Neuronal stem cell (in vitro differentiated cells): ENCODE measurements around the gene BROX.

Experiments used
- DNase-seq: peaks from one replicate; pipeline ENCODE4 v3.0.0-alpha.2; 2013; ENCODE audit warnings: low spot score
- H2AFZ ChIP-seq: one replicate; pipeline ENCODE4 v1.6.1; 2013; ENCODE audit warnings: mild to moderate bottlenecking, low read length, inconsistent platforms
- H2AK5ac ChIP-seq: 2 replicates; pipeline ENCODE4 v1.6.1; 2013; ENCODE audit warnings: low read depth, mild to moderate bottlenecking, inconsistent platforms, low read length, moderate library complexity, mixed read lengths
- H2BK120ac ChIP-seq: 2 replicates; pipeline ENCODE4 v1.6.1; 2013; ENCODE audit warnings: low read depth, mild to moderate bottlenecking, inconsistent platforms, low read length, moderate library complexity, mixed read lengths
- H2BK12ac ChIP-seq: one replicate; pipeline ENCODE4 v1.6.1; 2013; ENCODE audit warnings: low read length, inconsistent platforms
- H2BK15ac ChIP-seq: 2 replicates; pipeline ENCODE4 v1.6.1; 2013; ENCODE audit warnings: mild to moderate bottlenecking, low read length, inconsistent platforms, mixed read lengths
- H2BK5ac ChIP-seq: one replicate; pipeline ENCODE4 v1.6.1; 2013; ENCODE audit warnings: inconsistent platforms, mild to moderate bottlenecking, low read length, moderate library complexity
- H3K14ac ChIP-seq: one replicate; pipeline ENCODE4 v1.6.1; 2013; ENCODE audit warnings: low read length, inconsistent platforms
- H3K18ac ChIP-seq: 2 replicates; pipeline ENCODE4 v1.6.1; 2013; ENCODE audit warnings: low read length, inconsistent platforms
- H3K23ac ChIP-seq: 2 replicates; pipeline ENCODE4 v1.6.1; 2013; ENCODE audit warnings: low read depth, mild to moderate bottlenecking, mixed read lengths, low read length, inconsistent platforms; ENCODE audit not compliant: poor library complexity
- H3K27ac ChIP-seq: replicated peaks from 3 replicates; pipeline ENCODE4 v1.5.1; 2013; ENCODE audit warnings: low read length, inconsistent platforms
- H3K27me3 ChIP-seq, 3 experiments: 2 replicates each; pipeline ENCODE4 v1.6.1; 2013; ENCODE audit warnings: low read length in 3 of 3, mild to moderate bottlenecking in 2 of 3, inconsistent platforms in 1 of 3, low read depth in 1 of 3, mixed read lengths in 1 of 3, moderate library complexity in 1 of 3; ENCODE audit not compliant: control insufficient read depth in 3 of 3, insufficient read depth in 3 of 3
- H3K36me3 ChIP-seq, 2 donors: replicated peaks in 1 of 2; 2 replicates each; pipeline ENCODE4 v1.6.1; 2013; ENCODE audit warnings: low read length in 2 of 2; ENCODE audit not compliant: control insufficient read depth in 2 of 2, insufficient read depth in 2 of 2
- H3K4ac ChIP-seq: 2 replicates; pipeline ENCODE4 v1.6.1; 2013; ENCODE audit warnings: inconsistent platforms, mild to moderate bottlenecking, low read length, moderate library complexity
- H3K4me1 ChIP-seq, 2 donors: 1 replicate in 1 of 2; 2 replicates in 1 of 2; pipeline ENCODE4 v1.6.1; 2013; ENCODE audit warnings: low read length in 2 of 2, low read depth in 1 of 2; ENCODE audit not compliant: control insufficient read depth in 2 of 2, insufficient read depth in 1 of 2
- H3K4me2 ChIP-seq: one replicate; pipeline ENCODE4 v1.6.1; 2013; ENCODE audit warnings: mild to moderate bottlenecking, low read length, inconsistent platforms; ENCODE audit not compliant: insufficient read depth, poor library complexity, severe bottlenecking
- H3K4me3 ChIP-seq, 2 donors: 2 replicates each; pipeline ENCODE4 v1.5.1; 2013; ENCODE audit warnings: low read length in 2 of 2, mild to moderate bottlenecking in 2 of 2, inconsistent platforms in 1 of 2, moderate library complexity in 1 of 2
- H3K79me1 ChIP-seq: one replicate; pipeline ENCODE4 v1.6.1; 2013; ENCODE audit warnings: low read depth, mild to moderate bottlenecking, inconsistent platforms, low read length, moderate library complexity
- H3K9ac ChIP-seq: one replicate; pipeline ENCODE4 v1.6.1; 2013; ENCODE audit warnings: mild to moderate bottlenecking, low read depth, low read length, inconsistent platforms; ENCODE audit not compliant: poor library complexity
- H3K9me3 ChIP-seq, 2 donors: replicated peaks in 1 of 2; 2 replicates each; pipeline versions ENCODE3 to v1.6.1; 2013; ENCODE audit warnings: low read length in 2 of 2, mild to moderate bottlenecking in 2 of 2, inconsistent platforms in 1 of 2, low read depth in 1 of 2, mixed read lengths in 1 of 2, moderate library complexity in 1 of 2; ENCODE audit not compliant: control insufficient read depth in 2 of 2, insufficient read depth in 1 of 2
- H4K8ac ChIP-seq: one replicate; pipeline ENCODE4 v1.6.1; 2013; ENCODE audit warnings: low read depth, mild to moderate bottlenecking, inconsistent platforms, low read length, moderate library complexity
- H4K91ac ChIP-seq: one replicate; pipeline ENCODE4 v1.6.1; 2013; ENCODE audit warnings: low read length, low read depth, mild to moderate bottlenecking, inconsistent platforms; ENCODE audit not compliant: poor library complexity
- WGBS, 2 donors: extraction: QIAGEN DNeasy Blood & Tissue Kit; methylation state at CpG; one replicate each; pipeline ENCODE4 v1.1.7; 2013; ENCODE audit warnings: missing lambda C conversion rate in 2 of 2, mixed read lengths in 1 of 2; ENCODE audit not compliant: insufficient read length in 2 of 2, insufficient replicate concordance in 1 of 2; ENCODE audit errors: extremely low coverage in 2 of 2; 5-methylcytosine and 5-hydroxymethylcytosine counted together

Gene BROX

GRCh38 chr1:222691016-222691415 lies 21.3 kb upstream of the BROX start:
- Histone ChIP-seq H2AK5ac (no peak overlapping the region), H3K18ac (no peak overlapping the region), H4K91ac (no peak overlapping the region), H2BK12ac (no peak overlapping the region), H3K4me1 (no peaks in the 10 kb centered on the region), H4K8ac (no peak overlapping the region), H3K14ac (no peak overlapping the region), H3K27me3 (no peaks in the 10 kb centered on the region), H3K9ac (no peak overlapping the region), H3K23ac (no peak overlapping the region), H3K9me3 (no peaks in the 10 kb centered on the region), H3K4me3 (no peak overlapping the region), H3K36me3 (peaks cover 5 to 67% of the 10 kb centered on the region in 2 donors), H3K4me2 (no peak overlapping the region), H3K79me1 (no peaks in the 10 kb centered on the region), H3K4ac (no peak overlapping the region), H2BK15ac (no peak overlapping the region), H2AFZ (no peak overlapping the region), H3K27ac (no peak overlapping the region), H2BK5ac (no peak overlapping the region), H2BK120ac (no peak overlapping the region)
- WGBS, 2 donors = no CpG with 5 or more reads among the region's 1 CpG
- DNase-seq = no peak

GRCh38 chr1:222694927-222695326 lies 17.4 kb upstream of the BROX start:
- H2AFZ ChIP-seq = no peak overlapping the region
- DNase-seq = no peak
- no peak overlapping the region for H3K18ac ChIP-seq
- H2BK5ac ChIP-seq = no peak overlapping the region
- peaks cover under 1 to 4% of the 10 kb centered on the region in 2 donors for H3K9me3 ChIP-seq
- H3K79me1 ChIP-seq = no peaks in the 10 kb centered on the region
- no peak overlapping the region for H2BK12ac ChIP-seq
- H3K4me3 ChIP-seq = no peak overlapping the region
- no peak overlapping the region for H3K23ac ChIP-seq
- H3K14ac ChIP-seq = no peak overlapping the region
- H3K27me3 ChIP-seq = no peaks in the 10 kb centered on the region
- H3K4ac ChIP-seq = no peak overlapping the region
- H3K4me1 ChIP-seq = no peaks in the 10 kb centered on the region
- no peak overlapping the region for H4K8ac ChIP-seq
- no peak overlapping the region for H4K91ac ChIP-seq
- H3K4me2 ChIP-seq = no peak overlapping the region
- H3K36me3 ChIP-seq = peaks cover under 1 to 50% of the 10 kb centered on the region in 2 donors
- H2BK15ac ChIP-seq = no peak overlapping the region
- H3K27ac ChIP-seq = no peak overlapping the region
- no CpG with 5 or more reads among the region's 5 CpGs for WGBS, 2 donors
- H2BK120ac ChIP-seq = no peak overlapping the region
- H2AK5ac ChIP-seq = no peak overlapping the region
- H3K9ac ChIP-seq = no peak overlapping the region

- no CpG with 5 or more reads among the region's 8 CpGs for WGBS, 2 donors
- no peak overlapping the region for H2BK120ac ChIP-seq
- no peak overlapping the region for H2AFZ ChIP-seq
- no peak overlapping the region for H4K8ac ChIP-seq
- H4K91ac ChIP-seq = no peak overlapping the region
- no peak overlapping the region for H3K9ac ChIP-seq
- no peak overlapping the region for H2BK12ac ChIP-seq
- peaks cover 3 to 8% of the 10 kb centered on the region in 2 donors for H3K9me3 ChIP-seq
- H3K36me3 ChIP-seq = peaks cover 3 to 49% of the 10 kb centered on the region in 2 donors
- H3K4me3 ChIP-seq = no peak overlapping the region
- H2AK5ac ChIP-seq = no peak overlapping the region
- DNase-seq = no peak
- no peak overlapping the region for H3K14ac ChIP-seq
- no peaks in the 10 kb centered on the region for H3K4me1 ChIP-seq
- H3K18ac ChIP-seq = no peak overlapping the region
- no peaks in the 10 kb centered on the region for H3K27me3 ChIP-seq
- no peak overlapping the region for H3K4ac ChIP-seq
- H3K27ac ChIP-seq = no peak overlapping the region
- H3K23ac ChIP-seq = no peak overlapping the region
- H2BK15ac ChIP-seq = no peak overlapping the region
- H2BK5ac ChIP-seq = no peak overlapping the region
- H3K79me1 ChIP-seq = no peaks in the 10 kb centered on the region
- no peak overlapping the region for H3K4me2 ChIP-seq
These were observed 15.6 kb upstream of the BROX start for GRCh38 chr1:222696741-222697140.

- H2BK120ac ChIP-seq = no peak overlapping the region
- no peak overlapping the region for H3K18ac ChIP-seq
- no peak overlapping the region for H3K4ac ChIP-seq
- H3K4me1 ChIP-seq = no peaks in the 10 kb centered on the region
- H2AFZ ChIP-seq = no peak overlapping the region
- no peak overlapping the region for H3K27ac ChIP-seq
- H2BK15ac ChIP-seq = no peak overlapping the region
- H3K36me3 ChIP-seq = peaks cover 3 to 48% of the 10 kb centered on the region in 2 donors
- no peak overlapping the region for H3K14ac ChIP-seq
- no peak overlapping the region for H4K91ac ChIP-seq
- no peak overlapping the region for H3K4me3 ChIP-seq
- H2BK5ac ChIP-seq = no peak overlapping the region
- no peak overlapping the region for H3K9ac ChIP-seq
- no peak overlapping the region for H2AK5ac ChIP-seq
- H3K79me1 ChIP-seq = no peaks in the 10 kb centered on the region
- H3K4me2 ChIP-seq = no peak overlapping the region
- H4K8ac ChIP-seq = no peak overlapping the region
- no peak overlapping the region for H2BK12ac ChIP-seq
- H3K23ac ChIP-seq = no peak overlapping the region
- no peaks in the 10 kb centered on the region for H3K27me3 ChIP-seq
- DNase-seq = no peak
- H3K9me3 ChIP-seq = peaks cover 3 to 8% of the 10 kb centered on the region in 2 donors
- no CpG with 5 or more reads among the region's 2 CpGs for WGBS, 2 donors
These were observed 15.2 kb upstream of the BROX start for GRCh38 chr1:222697203-222697602.
